SIG-M5 treated with dmso at 0.1 percent for 504 hours (cell line): Measurements from ENCODE around the gene SCAPER.

Experiments used
- DNase-seq: peaks from one replicate; lab custom pipeline; 2025; ENCODE audit not compliant: unreplicated experiment; lab: John Stamatoyannopoulos, UW

SCAPER gene

GRCh38 chr15:76682259-76682658, 222.9 kb downstream of the SCAPER start:
- no peak for DNase-seq

GRCh38 chr15:76678766-76679165, 226.4 kb downstream of the SCAPER start:
- no peak for DNase-seq

GRCh38 chr15:76674883-76675282, 230.3 kb downstream of the SCAPER start:
- no peak for DNase-seq

GRCh38 chr15:76669521-76670207, 235.5 kb downstream of the SCAPER start:
- DNase-seq, result no peak

- no peak for DNase-seq
Observed at GRCh38 chr15:76668900-76669299, 236.2 kb downstream of the SCAPER start.

- no peak for DNase-seq
Observed at GRCh38 chr15:76667943-76668715, 237.0 kb downstream of the SCAPER start.

- DNase-seq, result no peak
Observed at GRCh38 chr15:76664895-76665294, 240.2 kb downstream of the SCAPER start.

- no peak for DNase-seq
Observed at GRCh38 chr15:76664411-76664810, 240.7 kb downstream of the SCAPER start.

GRCh38 chr15:76663529-76663928, 241.6 kb downstream of the SCAPER start:
- peak; percentile 54 for DNase-seq

GRCh38 chr15:76648732-76649444, 256.3 kb downstream of the SCAPER start:
- DNase-seq, result no peak

- no peak for DNase-seq
Observed at GRCh38 chr15:76647612-76648011, 257.5 kb downstream of the SCAPER start.

GRCh38 chr15:76644646-76645045, 260.5 kb downstream of the SCAPER start:
- DNase-seq, result no peak

GRCh38 chr15:76642671-76643070, 262.5 kb downstream of the SCAPER start:
- DNase-seq, result no peak

- no peak for DNase-seq
Observed at GRCh38 chr15:76637166-76637565, 268.0 kb downstream of the SCAPER start.

GRCh38 chr15:76636059-76636458, 269.1 kb downstream of the SCAPER start:
- no peak for DNase-seq

- DNase-seq, result no peak
Observed at GRCh38 chr15:76626611-76627010, 278.5 kb downstream of the SCAPER start.

GRCh38 chr15:76625267-76625666, 279.9 kb downstream of the SCAPER start:
- DNase-seq, result no peak

GRCh38 chr15:76614725-76615124, 290.4 kb downstream of the SCAPER start:
- DNase-seq, result no peak

GRCh38 chr15:76588811-76589747, 316.1 kb downstream of the SCAPER start:
- no peak for DNase-seq

- DNase-seq, result no peak
Observed at GRCh38 chr15:76585576-76585897, 319.6 kb downstream of the SCAPER start.
